H9 (cell line): ENCODE results near the gene TMEM52B. TPM values are rescaled to one million over a fixed set of nuclear protein-coding genes. Genes with fewer than 3 reads are reported as not detected.

Source experiments
- DNase-seq: peaks from one replicate; pipeline ENCODE4 v3.0.0-alpha.2; 2017
- H2AFZ ChIP-seq: one replicate; pipeline ENCODE4 v1.6.1; 2013; ENCODE audit warnings: mild to moderate bottlenecking, low read length, control low read depth, moderate library complexity
- H2AK5ac ChIP-seq: 2 replicates; pipeline ENCODE4 v1.6.1; 2013; ENCODE audit warnings: low read length, control low read depth, mixed read lengths; ENCODE audit not compliant: insufficient read length
- H2BK120ac ChIP-seq: one replicate; pipeline ENCODE4 v1.6.1; 2013; ENCODE audit warnings: low read depth, mild to moderate bottlenecking, low read length, control low read depth, inconsistent platforms; ENCODE audit not compliant: poor library complexity, severe bottlenecking
- H2BK12ac ChIP-seq: 2 replicates; pipeline ENCODE4 v1.6.1; 2013; ENCODE audit warnings: low read length, control low read depth, mixed read lengths, low read depth; ENCODE audit not compliant: insufficient read length
- H2BK15ac ChIP-seq: 2 replicates; pipeline ENCODE4 v1.6.1; 2013; ENCODE audit warnings: low read depth, low read length, control low read depth
- H2BK20ac ChIP-seq: one replicate; pipeline ENCODE4 v1.6.1; 2013; ENCODE audit warnings: low read depth, mild to moderate bottlenecking, low read length, control low read depth, inconsistent platforms; ENCODE audit not compliant: poor library complexity, severe bottlenecking
- H2BK5ac ChIP-seq: 2 replicates; pipeline ENCODE4 v1.6.1; 2013; ENCODE audit warnings: low read length, control low read depth, mixed read lengths; ENCODE audit not compliant: insufficient read length
- H3K14ac ChIP-seq: 2 replicates; pipeline ENCODE4 v1.6.1; 2013; ENCODE audit warnings: low read length, control low read depth; ENCODE audit not compliant: insufficient read depth
- H3K18ac ChIP-seq: 2 replicates; pipeline ENCODE4 v1.6.1; 2013; ENCODE audit warnings: low read depth, mild to moderate bottlenecking, mixed read lengths, low read length, control low read depth; ENCODE audit not compliant: insufficient read length
- H3K23ac ChIP-seq: 2 replicates; pipeline ENCODE4 v1.6.1; 2013; ENCODE audit warnings: low read length, control low read depth, mixed read lengths, low read depth; ENCODE audit not compliant: insufficient read length
- H3K23me2 ChIP-seq: 2 replicates; pipeline ENCODE4 v1.6.1; 2013; ENCODE audit warnings: low read depth, mild to moderate bottlenecking, mixed read lengths, low read length, control low read depth; ENCODE audit not compliant: insufficient read length, poor library complexity, severe bottlenecking
- H3K27ac ChIP-seq: 2 replicates; pipeline ENCODE4 v1.5.1; 2013; ENCODE audit warnings: low read length, control low read depth, mixed read lengths, low read depth; ENCODE audit not compliant: insufficient read length
- H3K27me3 ChIP-seq: 2 replicates; pipeline ENCODE4 v1.6.1; 2013; ENCODE audit warnings: low read length, control low read depth, inconsistent platforms; ENCODE audit not compliant: insufficient read depth
- H3K4ac ChIP-seq: 2 replicates; pipeline ENCODE4 v1.6.1; 2013; ENCODE audit warnings: low read depth, mild to moderate bottlenecking, control low read depth, inconsistent platforms, low read length, moderate library complexity
- H3K4me1 ChIP-seq: 2 replicates; pipeline ENCODE4 v1.6.1; 2013; ENCODE audit warnings: low read length, control low read depth, inconsistent platforms; ENCODE audit not compliant: insufficient read depth
- H3K4me2 ChIP-seq: 2 replicates; pipeline ENCODE4 v1.6.1; 2013; ENCODE audit warnings: low read length, control low read depth, mixed read lengths; ENCODE audit not compliant: insufficient read length, insufficient read depth
- H3K56ac ChIP-seq: 2 replicates; pipeline ENCODE4 v1.6.1; 2013; ENCODE audit warnings: low read depth, mild to moderate bottlenecking, mixed read lengths, low read length, control low read depth; ENCODE audit not compliant: insufficient read length
- H3K79me1 ChIP-seq: 2 replicates; pipeline ENCODE4 v1.6.1; 2013; ENCODE audit warnings: low read depth, mild to moderate bottlenecking, moderate library complexity, low read length, control low read depth, inconsistent platforms; ENCODE audit not compliant: insufficient read depth, poor library complexity, severe bottlenecking
- H3K79me2 ChIP-seq: 2 replicates; pipeline ENCODE4 v1.6.1; 2013; ENCODE audit warnings: low read length, control low read depth, inconsistent platforms; ENCODE audit not compliant: insufficient read depth
- H3K9ac ChIP-seq: 2 replicates; pipeline ENCODE4 v1.6.1; 2013; ENCODE audit warnings: low read length, control low read depth, mixed read lengths; ENCODE audit not compliant: insufficient read length; ENCODE audit errors: extremely low read depth
- H3K9me3 ChIP-seq: one replicate; pipeline ENCODE4 v1.6.1; 2013; ENCODE audit warnings: low read depth, low read length, inconsistent platforms; ENCODE audit not compliant: control insufficient read depth
- H3T11ph ChIP-seq: one replicate; pipeline ENCODE4 v1.6.1; 2013; ENCODE audit warnings: mild to moderate bottlenecking, low read length, control low read depth, inconsistent platforms
- H4K20me1 ChIP-seq: one replicate; pipeline ENCODE4 v1.6.1; 2013; ENCODE audit not compliant: control insufficient read depth, insufficient read length, insufficient read depth
- H4K5ac ChIP-seq: 2 replicates; pipeline ENCODE4 v1.6.1; 2013; ENCODE audit warnings: low read depth, mild to moderate bottlenecking, mixed read lengths, low read length, control low read depth; ENCODE audit not compliant: insufficient read length
- H4K8ac ChIP-seq: replicated peaks from 2 replicates; pipeline ENCODE4 v1.6.1; 2013; ENCODE audit warnings: low read length, control low read depth, mixed read lengths, low read depth; ENCODE audit not compliant: insufficient read length
- H4K91ac ChIP-seq: 2 replicates; pipeline ENCODE4 v1.6.1; 2013; ENCODE audit warnings: low read depth, mild to moderate bottlenecking, moderate library complexity, mixed read lengths, low read length, control low read depth; ENCODE audit not compliant: insufficient read length
- H3K27ac Mint-ChIP-seq, 3 experiments: 2 replicates in 2 of 3; 3 replicates in 1 of 3; pipeline ENCODE4 v1.8.0; 2020 to 2021; ENCODE audit warnings: mixed read lengths in 3 of 3, mild to moderate bottlenecking in 1 of 3, moderate library complexity in 1 of 3
- H3K27me3 Mint-ChIP-seq: 2 replicates; pipeline ENCODE4 v1.8.0; 2021; ENCODE audit warnings: low read depth, mild to moderate bottlenecking, moderate library complexity, mixed read lengths
- H3K36me3 Mint-ChIP-seq, 3 experiments: 2 replicates in 2 of 3; 3 replicates in 1 of 3; pipeline ENCODE4 v1.8.0; 2020 to 2021; ENCODE audit warnings: low read depth in 3 of 3, mixed read lengths in 3 of 3; ENCODE audit not compliant: insufficient read depth in 1 of 3
- H3K4me1 Mint-ChIP-seq, 2 experiments: 2 replicates each; pipeline ENCODE4 v1.8.0; 2020; ENCODE audit warnings: mixed read lengths in 2 of 2
- H3K4me3 Mint-ChIP-seq, 2 experiments: 2 replicates in 1 of 2; 3 replicates in 1 of 2; pipeline ENCODE4 v1.8.0; 2020 to 2021; ENCODE audit warnings: mild to moderate bottlenecking in 2 of 2, mixed read lengths in 2 of 2, moderate library complexity in 1 of 2
- H3K9me3 Mint-ChIP-seq, 2 experiments: 2 replicates in 1 of 2; 3 replicates in 1 of 2; pipeline ENCODE4 v1.8.0; 2020; ENCODE audit warnings: mild to moderate bottlenecking in 2 of 2, mixed read lengths in 2 of 2, moderate library complexity in 1 of 2
- whole genome bisulfite sequencing: extraction: QIAGEN DNeasy Blood & Tissue Kit; methylation state at CpG from one replicate; pipeline ENCODE4 v1.1.7; 2013; ENCODE audit warnings: missing lambda C conversion rate, low lambda C conversion rate, mixed read lengths; ENCODE audit not compliant: insufficient read length; ENCODE audit errors: extremely low coverage; 5-methylcytosine and 5-hydroxymethylcytosine counted together
- total RNA-seq: library from RNA; stranded (reverse); gene quantifications from 2 replicates; pipeline ENCODE4 v1.2.1, GENCODE V29; 2021
- TF ChIP-seq, protein P1 (sequence below): fragments of 200-600 bp; sonication (generic); conservative IDR thresholded peaks from 3 replicates; pipeline ENCODE4 v1.8.0; 2021; ENCODE audit warnings: antibody characterized with exemption, mild to moderate bottlenecking

Gene TMEM52B
- total RNA-seq, 1 experiment from 2014 or later: not detected

DNA sequence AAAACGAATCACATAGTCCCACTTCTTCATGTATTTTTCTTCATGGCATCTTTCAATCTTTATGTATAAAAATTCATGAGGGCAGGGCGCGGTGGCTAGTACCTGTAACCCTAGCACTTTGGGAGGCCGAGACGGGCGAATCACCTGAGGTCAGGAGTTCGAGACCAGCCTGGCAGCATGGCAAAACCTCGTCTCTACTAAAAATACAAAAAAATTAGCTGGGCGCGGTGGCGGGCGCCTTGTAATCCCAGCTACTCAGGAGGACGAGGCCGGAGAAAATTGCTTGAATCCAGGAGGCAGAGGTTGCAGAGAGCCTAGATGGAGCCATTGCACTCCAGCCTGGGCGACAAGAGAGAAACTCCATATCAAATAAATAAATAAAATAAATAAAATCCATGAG lies 31.4 kb downstream of the TMEM52B start:
- no peak overlapping the region for H2BK12ac ChIP-seq
- H2BK20ac ChIP-seq: no peak overlapping the region
- no peak overlapping the region for H3K4ac ChIP-seq
- no peak overlapping the region for H4K91ac ChIP-seq
- Mint-ChIP-seq H3K27ac (no peak overlapping the region), H3K9me3 (no peaks in the 10 kb centered on the region; a peak in 1 of 5 replicates), H3K36me3 (no peaks in the 10 kb centered on the region; a peak in 1 of 7 replicates), H3K27me3 (no peaks in the 10 kb centered on the region), H3K4me1 (peaks cover 30% of the 10 kb centered on the region in 2 experiments), H3K4me3 (no peak overlapping the region)
- H3K9me3 ChIP-seq: no peaks in the 10 kb centered on the region
- no peak overlapping the region for H3K4me2 ChIP-seq
- no peak overlapping the region for H3K9ac ChIP-seq
- H3K18ac ChIP-seq: no peak overlapping the region
- no CpG with 5 or more reads among the region's 15 CpGs for WGBS
- no peak overlapping the region for H2BK5ac ChIP-seq
- H3K23ac ChIP-seq: no peak overlapping the region
- peaks cover 6% of the 10 kb centered on the region for H3K4me1 ChIP-seq
- TF ChIP-seq, protein P1, sequence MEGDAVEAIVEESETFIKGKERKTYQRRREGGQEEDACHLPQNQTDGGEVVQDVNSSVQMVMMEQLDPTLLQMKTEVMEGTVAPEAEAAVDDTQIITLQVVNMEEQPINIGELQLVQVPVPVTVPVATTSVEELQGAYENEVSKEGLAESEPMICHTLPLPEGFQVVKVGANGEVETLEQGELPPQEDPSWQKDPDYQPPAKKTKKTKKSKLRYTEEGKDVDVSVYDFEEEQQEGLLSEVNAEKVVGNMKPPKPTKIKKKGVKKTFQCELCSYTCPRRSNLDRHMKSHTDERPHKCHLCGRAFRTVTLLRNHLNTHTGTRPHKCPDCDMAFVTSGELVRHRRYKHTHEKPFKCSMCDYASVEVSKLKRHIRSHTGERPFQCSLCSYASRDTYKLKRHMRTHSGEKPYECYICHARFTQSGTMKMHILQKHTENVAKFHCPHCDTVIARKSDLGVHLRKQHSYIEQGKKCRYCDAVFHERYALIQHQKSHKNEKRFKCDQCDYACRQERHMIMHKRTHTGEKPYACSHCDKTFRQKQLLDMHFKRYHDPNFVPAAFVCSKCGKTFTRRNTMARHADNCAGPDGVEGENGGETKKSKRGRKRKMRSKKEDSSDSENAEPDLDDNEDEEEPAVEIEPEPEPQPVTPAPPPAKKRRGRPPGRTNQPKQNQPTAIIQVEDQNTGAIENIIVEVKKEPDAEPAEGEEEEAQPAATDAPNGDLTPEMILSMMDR: no peak
- H3K56ac ChIP-seq: no peak overlapping the region
- H2AK5ac ChIP-seq: no peak overlapping the region
- H3T11ph ChIP-seq: no peak overlapping the region
- H3K14ac ChIP-seq: no peak overlapping the region
- H3K79me1 ChIP-seq: peaks cover 4% of the 10 kb centered on the region
- no peak overlapping the region for H4K8ac ChIP-seq
- H3K79me2 ChIP-seq: peaks cover 3% of the 10 kb centered on the region; the same call in 1 of the 2 replicates
- H3K27ac ChIP-seq: no peak overlapping the region
- H2AFZ ChIP-seq: no peak overlapping the region
- H3K23me2 ChIP-seq: peaks cover 12% of the 10 kb centered on the region
- H4K20me1 ChIP-seq: peaks cover 3% of the 10 kb centered on the region
- H2BK15ac ChIP-seq: no peak overlapping the region
- H2BK120ac ChIP-seq: no peak overlapping the region
- no peaks in the 10 kb centered on the region for H3K27me3 ChIP-seq
- H4K5ac ChIP-seq: no peak overlapping the region
- DNase-seq: no peak
